K562 (cell line): ENCODE measurements around the gene NOS2. TPM values are rescaled to one million over a fixed set of nuclear protein-coding genes. Genes with fewer than 3 reads are reported as not detected.

Experiments
- ATAC-seq: fragments of 200-7000 bp; cut with Tn5 transposase; 3 replicates; pipeline ENCODE4 v1.9.1; 2020; ENCODE audit warnings: moderate library complexity
- BruUV-seq: library from RNA; stranded (reverse); fragments of 400-500 nt; replicated peaks from 2 replicates; lab custom pipeline; 2021; lab: Mats Ljungman, UMichigan
- CTCF ChIA-PET: fragments of 300-600 bp; formaldehyde crosslinking; extraction: SDS; loops from one replicate; lab custom pipeline; 2021; ENCODE audit warnings: low intra/inter-chr PET ratio; lab: Yijun Ruan, JAX
- POLR2A ChIA-PET: fragments of 300-600, 350-650 bp; sonication (Branson Sonifier 250); formaldehyde crosslinking; extraction: SDS; loops from one replicate; lab custom pipeline; 2021; ENCODE audit warnings: antibody characterized with exemption, inconsistent platforms; lab: Yijun Ruan, JAX
- DNase-seq, 4 experiments: peaks; one replicate each; pipeline versions ENCODE4 v3.0.0 to v3.0.0-alpha.2; 2011 to 2018; ENCODE audit warnings: low spot score in 3 of 4, mixed read lengths in 3 of 4; ENCODE audit errors: extremely low read depth in 1 of 4
- FAIRE-seq: peaks from 2 replicates; lab custom pipeline; 2011; peaks lifted over from hg19 to GRCh38; lab: Jason Lieb, UNC
- H2AFZ ChIP-seq: 2 replicates; pipeline ENCODE4 v1.6.0; 2011; ENCODE audit warnings: low read depth, low read length, control low read depth, inconsistent platforms
- H3K27ac ChIP-seq: fragments of 200-600 bp; 3 replicates; pipeline ENCODE4 v1.8.0; 2011; ENCODE audit warnings: low read depth, mild to moderate bottlenecking, control low read depth, inconsistent platforms, low read length, moderate library complexity, mixed read lengths; ENCODE audit errors: extremely low read depth
- H3K27me3 ChIP-seq, 2 experiments: fragments of 300-600 bp in 1 of 2; 2 replicates in 1 of 2; 3 replicates in 1 of 2; pipeline versions ENCODE4 v1.6.0 to v1.8.0; 2011; ENCODE audit warnings: inconsistent platforms in 2 of 2, low read length in 2 of 2, mild to moderate bottlenecking in 1 of 2, mixed read lengths in 1 of 2, moderate library complexity in 1 of 2; ENCODE audit not compliant: control insufficient read depth in 2 of 2, insufficient read depth in 2 of 2
- H3K36me3 ChIP-seq: fragments of 300-600 bp; 3 replicates; pipeline ENCODE4 v1.8.0; 2011; ENCODE audit warnings: mild to moderate bottlenecking, low read length, inconsistent platforms; ENCODE audit not compliant: control insufficient read depth, insufficient read depth
- H3K4me1 ChIP-seq, 2 experiments: fragments of 200-600 bp in 1 of 2; replicated peaks in 1 of 2; 2 replicates in 1 of 2; 3 replicates in 1 of 2; pipeline versions ENCODE4 v1.5.1 to v1.8.0; 2011; ENCODE audit warnings: inconsistent platforms in 2 of 2, low read length in 2 of 2, mild to moderate bottlenecking in 1 of 2, mixed read lengths in 1 of 2, moderate library complexity in 1 of 2; ENCODE audit not compliant: control insufficient read depth in 2 of 2, insufficient read depth in 2 of 2
- H3K4me2 ChIP-seq: 2 replicates; pipeline ENCODE4 v1.6.1; 2011; ENCODE audit warnings: low read length, control low read depth, inconsistent platforms, mixed read lengths; ENCODE audit not compliant: insufficient read depth
- H3K4me3 ChIP-seq: fragments of 200-600 bp; sonication (generic), shearing (Covaris generic); 2 replicates; pipeline ENCODE4 v1.5.1; 2016; ENCODE audit warnings: control low read depth, inconsistent platforms
- H3K79me2 ChIP-seq: fragments of 200-600 bp; 3 replicates; pipeline ENCODE4 v1.8.0; 2011; ENCODE audit warnings: low read length, inconsistent platforms; ENCODE audit not compliant: control insufficient read depth, insufficient read depth
- H3K9ac ChIP-seq, 2 experiments: 2 replicates each; pipeline versions ENCODE4 v1.6.0 to v1.6.1; 2011; ENCODE audit warnings: low read depth in 2 of 2, low read length in 2 of 2, control low read depth in 1 of 2, inconsistent platforms in 1 of 2, mild to moderate bottlenecking in 1 of 2, mixed read lengths in 1 of 2; ENCODE audit not compliant: insufficient read depth in 1 of 2
- H3K9me1 ChIP-seq: one replicate; pipeline ENCODE4 v1.6.0; 2011; ENCODE audit warnings: inconsistent platforms, mild to moderate bottlenecking, low read length, moderate library complexity; ENCODE audit not compliant: control insufficient read depth, insufficient read depth
- H3K9me3 ChIP-seq: replicated peaks from 2 replicates; pipeline ENCODE4 v1.5.1; 2011; ENCODE audit warnings: low read depth, low read length, inconsistent platforms; ENCODE audit not compliant: control insufficient read depth, insufficient read depth
- H4K20me1 ChIP-seq: replicated peaks from 2 replicates; pipeline ENCODE4 v1.6.1; 2011; ENCODE audit warnings: low read length, inconsistent platforms, mixed read lengths; ENCODE audit not compliant: control insufficient read depth, insufficient read depth
- ATF1 ChIP-seq, 2 experiments: fragments of 450-650 bp in 1 of 2; IDR thresholded peaks; 2 replicates each; pipeline ENCODE4 v1.6.1; 2016; ENCODE audit warnings: missing compliant biosample characterization in 1 of 2, missing genetic modification characterization in 1 of 2
- BMI1 ChIP-seq: fragments of 150-350 bp; IDR thresholded peaks from 2 replicates; pipeline ENCODE4 v1.6.1; 2014; ENCODE audit warnings: low read length
- C11orf30 ChIP-seq: fragments of 450-650 bp; IDR thresholded peaks from 2 replicates; pipeline ENCODE4 v1.6.1; 2016; ENCODE audit warnings: low read depth, mild to moderate bottlenecking
- DDX20 ChIP-seq: fragments of 450-650 bp; IDR thresholded peaks from 2 replicates; pipeline ENCODE4 v1.6.1; 2016; ENCODE audit warnings: missing genetic modification characterization, low read depth, mild to moderate bottlenecking, missing compliant biosample characterization, moderate library complexity
- ELF2 ChIP-seq: fragments of 250-450 bp; sonication (Bioruptor Pico); IDR thresholded peaks from 2 replicates; pipeline ENCODE4 v1.5.0; 2021; ENCODE audit warnings: mild to moderate bottlenecking
- FOXP1 ChIP-seq: sonication (generic); formaldehyde crosslinking; IDR thresholded peaks from 2 replicates; pipeline ENCODE4 v1.8.0; 2022; ENCODE audit warnings: mild to moderate bottlenecking, missing genetic modification reagents
- MAZ ChIP-seq, 2 experiments: fragments of 450-650 bp in 1 of 2; sonication (generic) in 1 of 2; formaldehyde crosslinking; IDR thresholded peaks in 1 of 2; conservative IDR thresholded peaks in 1 of 2; 2 replicates each; pipeline versions ENCODE4 v1.4.0 to v1.5.0; 2020; ENCODE audit warnings: mild to moderate bottlenecking in 1 of 2, missing genetic modification reagents in 1 of 2
- MEF2D ChIP-seq: conservative IDR thresholded peaks from 2 replicates; pipeline ENCODE4 v1.6.1; 2016; ENCODE audit warnings: low read depth, missing genetic modification characterization, missing compliant biosample characterization
- MLLT1 ChIP-seq, 2 experiments: fragments of 450-650 bp; IDR thresholded peaks; 2 replicates each; pipeline ENCODE4 v1.6.1; 2016
- MYC ChIP-seq, 2 experiments: fragments of 250-450 bp in 1 of 2; sonication (Bioruptor Pico) in 1 of 2; IDR thresholded peaks; 2 replicates each; pipeline versions ENCODE4 v1.5.1 to v1.6.1; 2012 to 2021; ENCODE audit warnings: low read depth in 2 of 2, borderline replicate concordance in 1 of 2, improper control_type of control experiment in 1 of 2, low read length in 1 of 2, mild to moderate bottlenecking in 1 of 2, moderate library complexity in 1 of 2
- PHTF2 ChIP-seq: fragments of 250-450 bp; sonication (Bioruptor Pico); IDR thresholded peaks from 2 replicates; pipeline ENCODE4 v1.5.0; 2021; ENCODE audit warnings: mild to moderate bottlenecking
- POLR2AphosphoS2 ChIP-seq: IDR thresholded peaks from 2 replicates; pipeline ENCODE4 v1.6.1; 2012; ENCODE audit warnings: low read length, improper control_type of control experiment
- RCOR1 ChIP-seq, 2 experiments: IDR thresholded peaks; 2 replicates each; pipeline ENCODE4 v1.6.1; 2012; ENCODE audit warnings: low read depth in 2 of 2, low read length in 2 of 2, borderline replicate concordance in 1 of 2, improper control_type of control experiment in 1 of 2
- RFX5 ChIP-seq: IDR thresholded peaks from 2 replicates; pipeline ENCODE4 v1.6.1; 2011; ENCODE audit warnings: low read depth, mild to moderate bottlenecking, improper control_type of control experiment, low read length
- TBL1XR1 ChIP-seq, 2 experiments: IDR thresholded peaks; 2 replicates each; pipeline ENCODE4 v1.6.1; 2012; ENCODE audit warnings: improper control_type of control experiment in 2 of 2, low read length in 2 of 2, mild to moderate bottlenecking in 1 of 2
- TCFL5 ChIP-seq: fragments of 250-450 bp; sonication (Bioruptor Pico); conservative IDR thresholded peaks from 2 replicates; pipeline ENCODE4 v1.6.1; 2021; ENCODE audit warnings: mild to moderate bottlenecking, moderate library complexity, matching md5 sums
- XRCC3 ChIP-seq: fragments of 450-650 bp; IDR thresholded peaks from 2 replicates; pipeline ENCODE4 v1.6.1; 2017; ENCODE audit warnings: mild to moderate bottlenecking, moderate library complexity
- ZKSCAN8 ChIP-seq: fragments of 200-800 bp; sonication (Bioruptor generic); IDR thresholded peaks from 2 replicates; pipeline ENCODE4 v1.6.1; 2016; ENCODE audit warnings: missing genetic modification characterization, missing compliant biosample characterization
- ZNF347 ChIP-seq: fragments of 450-650 bp; formaldehyde crosslinking; IDR thresholded peaks from 2 replicates; pipeline ENCODE4 v1.4.0; 2020; ENCODE audit warnings: low read depth, mild to moderate bottlenecking, moderate library complexity
- ZNF511 ChIP-seq: sonication (generic); formaldehyde crosslinking; IDR thresholded peaks from 2 replicates; pipeline ENCODE4 v1.8.0; 2022; ENCODE audit warnings: mild to moderate bottlenecking, missing genetic modification reagents
- WGBS: fragments of 100-300 bp; shearing (Covaris generic); methylation state at CpG from one replicate; pipeline ENCODE4 v1.1.6; 2016; ENCODE audit warnings: low coverage, mixed read lengths; ENCODE audit not compliant: insufficient coverage; ENCODE audit errors: missing lambda C conversion rate; 5-methylcytosine and 5-hydroxymethylcytosine counted together
- in situ Hi-C: fragments of 300-500 bp; cut with MboI; formaldehyde crosslinking; loops from 4 replicates; pipeline ENCODE4 v1.15.0; 2018; ENCODE audit warnings: inconsistent platforms, mixed read lengths
- intact Hi-C: fragments of 100-400 bp; cut with micrococcal nuclease; formaldehyde crosslinking; loops from 2 replicates; pipeline ENCODE4 v1.14.2; 2022
- polyA plus RNA-seq, 8 experiments: library from polyadenylated mRNA; depleted of rRNA in 4 of 8; stranded (reverse) in 5 of 8; unstranded in 3 of 8; fragments of >200 nt; fragmentation: Nextera tagmentation in 2 of 8; fragmentation: Illumina TruSeq in 1 of 8; extraction: Ambion mirVana in 2 of 8; extraction: Trizol in 1 of 8; gene quantifications; 2 replicates each; pipeline versions ENCODE4 v1.2.1 to v1.2.3, GENCODE V29; 2011 to 2014; ENCODE audit warnings: inconsistent platforms in 1 of 8, missing spikeins in 1 of 8
- total RNA-seq, 7 experiments: library from RNA; depleted of rRNA in 6 of 7; stranded (reverse); fragments of >200 nt in 6 of 7; fragmentation: Illumina TruSeq in 2 of 7; extraction: Trizol in 2 of 7; gene quantifications; 2 replicates each; pipeline versions ENCODE4 v1.2.1 to v1.2.3, GENCODE V29; 2011 to 2021; ENCODE audit warnings: low replicate concordance in 1 of 7

NOS2 gene
- total and polyA plus RNA-seq, 9 of the 15 experiments (the other 6 are each of a cell fraction or from before 2014, with no cell fraction given), result not detected

- H3K27ac ChIP-seq, result no peak overlapping the region
- peaks cover 11 to 32% of the 10 kb centered on the region in 2 experiments for H3K27me3 ChIP-seq
- peak in 2 of 4 experiments; percentile 19 to 31 for DNase-seq
- 14% methylated on average over 16 of the region's 17 CpGs for WGBS
- no peak for FAIRE-seq
- no peak overlapping the region for H3K4me3 ChIP-seq
- peak overlapping the region; percentile 51 for H3K4me2 ChIP-seq
- no peaks in the 10 kb centered on the region for H3K79me2 ChIP-seq
- H2AFZ ChIP-seq, result peak overlapping the region; percentile 28; the same call in 1 of the 2 replicates
- H3K9me3 ChIP-seq, result no peaks in the 10 kb centered on the region
- BruUV-seq, result no TSS peak
- H3K9ac ChIP-seq, result peak overlapping the region in 1 of 2 experiments; percentile 53; a peak in 2 of 4 replicates
- peaks cover 0 to 8% of the 10 kb centered on the region in 2 experiments; a peak in 3 of 5 replicates for H3K4me1 ChIP-seq
- ChIA-PET CTCF (no interaction called here), POLR2A (interaction anchor here (0.6 to 1.1 kb wide), 5 partner anchors 27 to 722 kb away, joined by 3 to 6 read pairs (median 4); no protein-coding TSS in a partner anchor)
- no peaks in the 10 kb centered on the region for H3K36me3 ChIP-seq
- intact Hi-C loops (loop anchor here (5.0 to 10.0 kb wide), 3 partner anchors 46 to 327 kb away; no protein-coding TSS in a partner anchor), in situ Hi-C loops (loop anchor here (10.0 kb wide), 1 partner anchor 427 kb away; no protein-coding TSS in a partner anchor)
- no peaks in the 10 kb centered on the region for H3K9me1 ChIP-seq
- H4K20me1 ChIP-seq, result no peaks in the 10 kb centered on the region
- peak; percentile 65 for ATAC-seq
- peak in 1 of 2 experiments; percentile 71; a peak in 2 of 4 replicates for TF ChIP-seq RCOR1 (IDR thresholded peaks at IDR 0.05; ENCODE audit: borderline replicate concordance in 1 of 2, low read depth in 2 of 2, low read length in 2 of 2)
- no peak for TF ChIP-seq POLR2AphosphoS2
- no peak for TF ChIP-seq FOXP1 (CRISPR knock-in tag)
- no peak for TF ChIP-seq RFX5
- TF ChIP-seq DDX20 (tag), result no peak
- no peak for TF ChIP-seq ZKSCAN8
- no peak for TF ChIP-seq ELF2 (CRISPR knock-in tag)
- TF ChIP-seq C11orf30, result no peak
- TF ChIP-seq ATF1 (CRISPR knock-in tag; IDR thresholded peaks at IDR 0.05), result no peak
- 0 out of 2 replicates have a peak, but pooled peaks have one; percentile 24 for TF ChIP-seq ATF1 (tag; IDR thresholded peaks at IDR 0.05)
- no peak for TF ChIP-seq MAZ (CRISPR knock-in tag; conservative IDR thresholded peaks at IDR 0.05 in 1 of 2, IDR thresholded peaks at IDR 0.05 in 1 of 2)
- TF ChIP-seq MEF2D, result no peak
- no peak for TF ChIP-seq TBL1XR1 (IDR thresholded peaks at IDR 0.05; ENCODE audit: low read length in 2 of 2)
- TF ChIP-seq ZNF347, result no peak
- no peak for TF ChIP-seq ZNF511 (CRISPR knock-in tag)
- no peak for TF ChIP-seq BMI1
- no peak for TF ChIP-seq TCFL5 (CRISPR knock-in tag)
- no peak for TF ChIP-seq XRCC3
- TF ChIP-seq MLLT1 (IDR thresholded peaks at IDR 0.05), result no peak
- TF ChIP-seq MYC (IDR thresholded peaks at IDR 0.05; ENCODE audit: low read depth, low read length), result 0 out of 2 replicates have a peak, but pooled peaks have one; percentile 9
- no peak for TF ChIP-seq MYC (CRISPR knock-in tag; IDR thresholded peaks at IDR 0.05; ENCODE audit: borderline replicate concordance, low read depth)
- no peak for TF ChIP-seq PHTF2 (CRISPR knock-in tag)
Observed at GRCh38 chr17:27807567-27808470, 7.5 kb upstream of the NOS2 start.
